Endothelial cell of coronary artery (primary cell): ENCODE data around the gene RAB6D. TPM values are rescaled to one million over a fixed set of nuclear protein-coding genes. Genes with fewer than 3 reads are reported as not detected.

ENCODE experiments used
- total RNA-seq: library from RNA; depleted of rRNA; stranded (reverse); fragments of >200 nt; gene quantifications from 2 replicates; pipeline ENCODE4 v1.2.3, GENCODE V29; 2014

Gene RAB6D
- total RNA-seq: not detected in 2 replicates

GRCh38 chr2:131363703-131364186 lies at the start of gene RAB6D:
Gene RAB6D (minus strand): TSS chr2:131364168. CDS start chr2:131363720, 448 bp downstream.

Other genes with a start within 250 kb of the RAB6D start
- gene POTEE, start 154.6 kb downstream of the RAB6D start, total RNA-seq: 0.09 and 0.19 TPM in 2 replicates
- gene TUBA3D, start 112.0 kb upstream of the RAB6D start, total RNA-seq: not detected in 2 replicates
- gene MZT2A, start 128.2 kb upstream of the RAB6D start, total RNA-seq: 83.2 and 90.4 TPM in 2 replicates
- gene CCDC74A, start 163.7 kb upstream of the RAB6D start, total RNA-seq: 1.6 and 2.1 TPM in 2 replicates